Neutrophil (primary cell): ENCODE data around the gene PRKCH.

Experiments used
- H3K27ac ChIP-seq: fragments of 200-600 bp; sonication (generic); 2 replicates; pipeline ENCODE4 v1.5.1; 2016; ENCODE audit warnings: mild to moderate bottlenecking, moderate library complexity
- H3K27me3 ChIP-seq: fragments of 200-600 bp; sonication (generic); 2 replicates; pipeline ENCODE4 v1.6.0; 2016; ENCODE audit warnings: mild to moderate bottlenecking
- H3K36me3 ChIP-seq: fragments of 200-600 bp; sonication (generic); 2 replicates; pipeline ENCODE4 v1.5.1; 2017
- H3K4me1 ChIP-seq, 2 experiments: fragments of 200-600 bp in 1 of 2; sonication (generic) in 1 of 2; 1 replicate in 1 of 2; 2 replicates in 1 of 2; pipeline versions ENCODE4 v1.5.1 to v1.6.1; 2013 to 2016; ENCODE audit warnings: low read depth in 1 of 2, low read length in 1 of 2, mild to moderate bottlenecking in 1 of 2, moderate library complexity in 1 of 2; ENCODE audit not compliant: control insufficient read depth in 1 of 2, insufficient read depth in 1 of 2
- H3K4me3 ChIP-seq, 2 experiments: fragments of 200-600 bp in 1 of 2; sonication (generic) in 1 of 2; 1 replicate in 1 of 2; 2 replicates in 1 of 2; pipeline ENCODE4 v1.5.1; 2013 to 2016; ENCODE audit warnings: low read depth in 1 of 2, low read length in 1 of 2, mild to moderate bottlenecking in 1 of 2, moderate library complexity in 1 of 2
- H3K9me3 ChIP-seq: fragments of 200-600 bp; sonication (generic); 2 replicates; pipeline ENCODE4 v1.5.1; 2016
- CTCF ChIP-seq: fragments of 200-600 bp; sonication (generic); IDR thresholded peaks from 2 replicates; pipeline ENCODE4 v1.5.1; 2016; ENCODE audit warnings: antibody characterized with exemption

Gene PRKCH

DNA sequence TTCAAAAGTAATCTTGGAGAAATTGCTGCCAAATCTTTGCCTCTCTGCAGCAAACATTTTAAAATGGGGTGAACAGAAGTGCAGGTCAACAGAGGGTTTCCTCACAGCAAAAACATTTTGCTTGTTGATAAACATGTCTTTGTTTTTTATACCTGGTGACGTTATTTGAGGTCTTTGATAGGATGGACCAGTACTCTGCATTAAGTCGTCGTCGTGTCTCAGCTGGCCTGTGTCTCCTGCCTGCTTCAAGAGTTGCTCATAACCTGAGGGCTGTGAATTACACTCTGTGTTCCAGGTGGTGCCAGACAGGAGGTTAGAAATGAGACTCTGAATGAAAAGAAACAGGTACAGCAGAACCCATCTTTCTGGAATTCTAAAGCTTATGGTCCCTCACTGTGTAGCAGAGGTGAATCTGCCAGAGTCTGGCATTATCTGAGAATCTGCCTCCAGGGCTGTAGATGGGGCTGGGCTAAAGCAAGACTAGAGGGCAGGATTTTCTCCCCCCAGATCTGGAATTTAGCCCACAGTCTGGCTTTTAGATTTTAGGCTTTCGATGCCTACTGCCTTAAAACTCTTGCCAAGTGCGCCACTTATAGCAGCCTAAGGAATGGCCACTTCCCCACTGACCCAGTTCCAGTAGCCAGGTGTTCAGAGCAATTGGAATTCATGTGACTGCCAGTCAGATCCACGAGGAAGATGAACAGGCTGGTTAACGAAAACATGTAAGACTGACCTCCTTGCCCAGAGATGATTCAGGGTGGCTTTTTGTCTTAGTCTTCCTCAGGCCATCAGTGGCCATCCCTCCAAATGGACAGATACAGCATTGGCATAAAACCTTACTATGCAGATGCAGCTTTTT, 161.2 kb downstream of the PRKCH start:
- H3K4me1 ChIP-seq, result peaks cover 34 to 59% of the 10 kb centered on the region in 2 experiments
- no peaks in the 10 kb centered on the region for H3K36me3 ChIP-seq
- no peak overlapping the region for H3K4me3 ChIP-seq
- peak overlapping the region; percentile 3 for H3K27ac ChIP-seq
- no peaks in the 10 kb centered on the region for H3K9me3 ChIP-seq
- no peaks in the 10 kb centered on the region for H3K27me3 ChIP-seq
- no peak for TF ChIP-seq CTCF

DNA sequence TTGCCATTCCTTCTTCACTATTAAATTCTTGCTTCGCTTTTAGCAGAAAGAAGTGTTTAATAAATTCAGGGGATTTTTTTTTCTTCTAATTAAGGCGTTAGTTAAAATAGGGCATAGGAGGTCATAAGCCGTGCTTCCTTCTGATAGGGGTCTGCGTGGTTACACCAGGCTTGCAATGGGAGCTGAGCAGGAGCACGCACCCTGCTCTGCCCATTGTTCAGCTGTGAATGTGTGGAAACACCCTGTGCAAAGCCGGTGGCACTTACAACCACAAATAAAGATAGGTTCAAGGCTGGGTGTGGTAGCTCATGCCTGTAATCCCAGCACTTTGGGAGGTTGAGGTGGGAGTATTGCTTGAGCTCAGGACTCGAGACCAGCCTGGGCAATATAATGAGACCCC, 162.1 kb downstream of the PRKCH start:
- no peak overlapping the region for H3K27ac ChIP-seq
- no peak overlapping the region for H3K4me3 ChIP-seq
- H3K27me3 ChIP-seq, result no peaks in the 10 kb centered on the region
- no peak for TF ChIP-seq CTCF
- H3K4me1 ChIP-seq, result peaks cover 25 to 50% of the 10 kb centered on the region in 2 experiments
- H3K36me3 ChIP-seq, result no peaks in the 10 kb centered on the region
- H3K9me3 ChIP-seq, result no peaks in the 10 kb centered on the region

GRCh38 chr14:61484031-61484430, 162.7 kb downstream of the PRKCH start:
- peak overlapping the region; percentile 15 for H3K27ac ChIP-seq
- no peak overlapping the region for H3K4me3 ChIP-seq
- H3K9me3 ChIP-seq, result no peaks in the 10 kb centered on the region
- H3K36me3 ChIP-seq, result no peaks in the 10 kb centered on the region
- H3K4me1 ChIP-seq, result peaks cover 23 to 50% of the 10 kb centered on the region in 2 experiments
- H3K27me3 ChIP-seq, result no peaks in the 10 kb centered on the region
- no peak for TF ChIP-seq CTCF

- Histone ChIP-seq H3K27me3 (no peaks in the 10 kb centered on the region), H3K27ac (peak overlapping the region; percentile 6), H3K4me3 (no peak overlapping the region), H3K9me3 (no peaks in the 10 kb centered on the region), H3K36me3 (no peaks in the 10 kb centered on the region), H3K4me1 (peaks cover 23 to 50% of the 10 kb centered on the region in 2 experiments)
- no peak for TF ChIP-seq CTCF
Measured at GRCh38 chr14:61484826-61485584, 163.6 kb downstream of the PRKCH start.

- H3K36me3 ChIP-seq, result no peaks in the 10 kb centered on the region
- H3K27ac ChIP-seq, result peak overlapping the region; percentile 6
- no peak overlapping the region for H3K4me3 ChIP-seq
- H3K27me3 ChIP-seq, result no peaks in the 10 kb centered on the region
- H3K9me3 ChIP-seq, result no peaks in the 10 kb centered on the region
- peaks cover 23 to 50% of the 10 kb centered on the region in 2 experiments for H3K4me1 ChIP-seq
- TF ChIP-seq CTCF, result no peak
Measured at GRCh38 chr14:61485661-61486060, 164.3 kb downstream of the PRKCH start.
